Left renal cortex interstitium (tissue), 4 donors: ENCODE results near the gene PCYOX1L. TPM values are rescaled to one million over a fixed set of nuclear protein-coding genes. Genes with fewer than 3 reads are reported as not detected.
A peak's percentile ranks its signal among the peaks of the same experiment; 100 is the strongest.

Experiments used
- DNase-seq, 4 donors: peaks; one replicate each; pipeline ENCODE4 v3.0.0-alpha.2; 2013; ENCODE audit warnings: low read depth in 4 of 4, low spot score in 2 of 4, missing footprints in 1 of 4
- polyA plus RNA-seq, 4 donors: library from polyadenylated mRNA; unstranded; fragments of 120-200 nt; gene quantifications; one replicate each; pipeline ENCODE4 v1.2.1, GENCODE V29; 2013; ENCODE audit not compliant: insufficient read length in 4 of 4

The PCYOX1L gene
- polyA plus RNA-seq, 4 donors, result 16.6 to 19.8 (median 18.1) TPM

- DNase-seq, result no peak
Measured at GRCh38 chr5:149333711-149334443, 24.0 kb upstream of the PCYOX1L start.

- no peak for DNase-seq
Measured at GRCh38 chr5:149337736-149338135, 20.1 kb upstream of the PCYOX1L start.

GRCh38 chr5:149338364-149338763 is 19.5 kb upstream of the PCYOX1L start:
- DNase-seq, result no peak

DNA sequence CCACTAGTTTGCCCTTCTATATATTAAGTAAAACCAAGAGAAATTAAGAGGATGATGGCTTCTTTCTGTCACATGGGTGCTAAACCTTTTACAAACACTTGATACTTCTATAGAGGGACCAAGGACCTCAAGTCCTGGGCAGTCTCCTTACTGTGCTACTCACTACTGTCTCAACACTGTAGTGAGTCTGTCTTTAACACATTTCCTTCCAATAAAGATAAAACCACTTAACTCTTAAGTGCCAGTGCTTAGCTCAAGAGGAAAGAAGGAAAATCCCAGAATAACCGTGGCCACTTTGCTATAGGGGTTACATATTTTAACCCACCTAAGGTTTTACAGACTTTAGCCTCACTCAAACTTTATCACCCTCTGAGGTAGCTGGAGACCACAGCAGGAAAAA is 16.9 kb upstream of the PCYOX1L start:
- DNase-seq, result no peak

DNA sequence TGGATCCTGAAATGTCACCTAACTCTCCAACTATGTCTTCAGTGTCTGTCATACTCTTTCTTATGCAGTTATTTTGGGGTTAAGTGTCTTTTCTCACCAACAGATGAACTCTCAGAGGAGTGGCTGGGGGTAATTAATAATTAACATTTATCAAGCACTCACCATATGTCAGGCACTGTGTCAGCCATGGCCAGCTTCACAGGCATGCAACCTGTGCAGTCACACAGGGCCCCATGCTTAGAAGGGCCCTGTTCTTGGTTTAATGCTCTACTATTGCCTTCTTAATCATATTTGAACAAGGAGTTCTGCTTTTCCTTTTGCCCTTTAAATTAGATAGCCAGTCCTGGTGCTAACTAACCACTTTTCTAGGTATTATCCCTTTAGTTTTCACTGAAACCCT is 16.0 kb upstream of the PCYOX1L start:
- DNase-seq, result no peak

- DNase-seq, result no peak
Measured at GRCh38 chr5:149344151-149344550, 13.7 kb upstream of the PCYOX1L start.

DNA sequence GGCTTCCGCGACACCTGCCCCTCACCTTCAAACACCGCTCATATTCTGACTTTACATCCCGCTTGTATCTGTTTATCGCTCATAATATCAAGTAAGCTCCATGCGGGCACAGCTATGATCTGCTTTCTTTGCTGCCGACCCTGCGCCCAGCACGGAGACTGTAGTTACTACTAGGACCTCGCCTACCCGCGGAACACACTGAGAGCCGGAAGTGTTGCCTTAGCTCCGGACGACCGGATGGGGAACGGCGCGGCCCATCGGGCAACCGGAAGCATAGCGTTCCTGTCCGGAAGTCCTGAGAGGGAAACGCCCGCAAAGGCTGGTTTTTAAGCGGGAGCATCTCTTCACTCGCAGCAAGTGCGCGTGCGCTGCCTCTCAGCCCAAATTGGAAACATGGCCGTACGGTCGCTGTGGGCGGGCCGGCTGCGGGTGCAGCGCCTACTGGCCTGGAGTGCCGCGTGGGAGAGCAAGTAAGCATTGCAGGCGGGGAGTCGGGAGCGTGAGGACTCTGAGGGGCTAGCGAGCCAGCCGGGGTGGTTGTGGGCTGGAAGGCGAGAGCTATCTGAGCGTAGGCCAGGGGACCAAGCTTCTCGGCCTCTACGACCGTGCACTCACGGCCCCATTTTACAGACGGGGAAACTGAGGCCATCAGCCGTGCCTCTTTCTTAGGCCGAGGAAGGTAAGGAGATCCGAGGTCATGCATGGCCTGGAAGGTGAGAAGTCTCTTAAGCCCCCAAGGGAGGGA is 12.5 kb upstream of the PCYOX1L start, which contains the start of gene GRPEL2:
Gene GRPEL2 (plus strand): TSS at position 353 of the 745 bp plus-strand sequence. CDS start 41 bp downstream, at position 394.
- peak; percentile 83 to 93 (median 88) for DNase-seq

- DNase-seq, result no peak
Measured at GRCh38 chr5:149345892-149346222, 12.0 kb upstream of the PCYOX1L start.

DNA sequence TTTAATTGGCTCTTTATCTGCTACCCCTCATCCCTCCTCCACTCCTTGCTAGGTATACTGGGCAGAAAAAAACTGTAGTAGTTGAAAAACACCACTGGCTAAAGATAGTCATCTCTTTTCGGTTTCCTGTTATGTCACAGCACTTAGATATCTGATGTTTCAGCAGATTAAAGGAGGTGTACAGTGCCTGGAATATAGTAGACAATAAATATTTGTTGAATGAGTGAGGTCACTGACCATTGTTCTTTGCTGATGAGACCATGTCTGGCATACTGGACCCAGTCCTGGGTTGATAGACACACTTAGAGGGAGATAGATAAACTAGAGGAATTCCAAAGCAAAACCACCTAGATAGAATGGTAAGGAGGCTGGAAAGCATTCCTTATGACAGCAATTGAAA is 9.3 kb upstream of the PCYOX1L start:
- no peak for DNase-seq

- DNase-seq, result no peak
Measured at GRCh38 chr5:149349382-149349781, 8.5 kb upstream of the PCYOX1L start.

- no peak for DNase-seq
Measured at GRCh38 chr5:149352169-149352568, 5.7 kb upstream of the PCYOX1L start.

- DNase-seq, result no peak
Measured at GRCh38 chr5:149353911-149354310, 3.9 kb upstream of the PCYOX1L start.

DNA sequence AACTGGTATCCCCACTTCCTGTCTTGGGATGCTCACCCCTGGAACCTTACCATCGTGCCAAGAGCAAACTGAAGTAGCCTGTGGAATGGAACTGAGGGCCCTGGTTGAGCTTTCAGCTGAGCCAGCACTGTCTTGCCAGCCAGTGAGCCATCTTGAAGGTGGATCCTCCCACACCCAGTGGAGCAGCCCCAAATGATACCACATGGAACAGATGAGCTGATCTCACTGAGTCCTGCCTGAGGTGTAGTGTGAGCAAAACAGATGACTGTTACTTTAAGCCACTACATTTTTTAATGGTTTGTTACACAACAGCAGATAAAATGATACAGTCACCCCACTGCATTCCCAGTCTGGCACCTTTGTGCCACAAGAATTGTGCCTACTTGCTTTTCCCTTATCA is 2.2 kb upstream of the PCYOX1L start:
- DNase-seq, result no peak

DNA sequence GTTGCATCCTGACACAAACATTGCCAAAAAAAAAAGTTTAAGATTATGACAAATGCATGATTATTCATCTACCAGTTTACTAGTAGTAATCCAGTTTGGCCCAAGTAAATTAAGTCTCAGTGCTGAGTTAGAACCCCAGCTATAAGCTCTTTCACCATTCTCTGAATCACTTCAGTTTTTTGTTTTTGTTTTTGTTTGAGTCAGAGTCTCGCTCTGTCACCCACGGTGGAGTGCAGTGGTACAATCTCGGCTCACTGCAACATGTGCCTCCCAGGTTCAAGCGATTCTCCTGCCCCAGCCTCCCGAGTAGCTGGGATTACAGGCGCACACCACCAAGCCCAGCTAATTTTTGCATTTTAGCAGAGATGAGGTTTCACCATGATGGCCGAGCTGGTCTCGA is 1.5 kb upstream of the PCYOX1L start:
- no peak for DNase-seq

- no peak for DNase-seq
Measured at GRCh38 chr5:149358294-149358651, 427 bp downstream of the PCYOX1L start.

GRCh38 chr5:149358868-149359495 is 1.1 kb downstream of the PCYOX1L start:
- DNase-seq, result no peak

- DNase-seq, result no peak
Measured at GRCh38 chr5:149360272-149360671, 2.4 kb downstream of the PCYOX1L start.

DNA sequence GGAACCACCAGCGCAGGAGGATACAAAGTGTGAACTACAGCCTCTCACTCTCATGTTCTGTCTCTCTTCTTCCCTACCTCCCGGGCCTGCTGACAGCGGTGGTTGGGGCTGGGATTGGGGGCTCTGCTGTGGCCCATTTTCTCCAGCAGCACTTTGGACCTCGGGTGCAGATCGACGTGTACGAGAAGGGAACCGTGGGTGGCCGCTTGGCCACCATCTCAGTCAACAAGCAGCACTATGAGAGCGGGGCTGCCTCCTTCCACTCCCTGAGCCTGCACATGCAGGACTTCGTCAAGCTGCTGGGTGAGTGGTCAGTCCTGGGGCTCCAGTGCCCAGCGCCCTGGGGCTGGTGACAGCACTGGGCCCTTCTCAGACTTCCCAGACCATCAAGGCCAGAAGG is 4.7 kb downstream of the PCYOX1L start:
- no peak for DNase-seq

GRCh38 chr5:149363358-149363757 is 5.5 kb downstream of the PCYOX1L start:
- no peak for DNase-seq

DNA sequence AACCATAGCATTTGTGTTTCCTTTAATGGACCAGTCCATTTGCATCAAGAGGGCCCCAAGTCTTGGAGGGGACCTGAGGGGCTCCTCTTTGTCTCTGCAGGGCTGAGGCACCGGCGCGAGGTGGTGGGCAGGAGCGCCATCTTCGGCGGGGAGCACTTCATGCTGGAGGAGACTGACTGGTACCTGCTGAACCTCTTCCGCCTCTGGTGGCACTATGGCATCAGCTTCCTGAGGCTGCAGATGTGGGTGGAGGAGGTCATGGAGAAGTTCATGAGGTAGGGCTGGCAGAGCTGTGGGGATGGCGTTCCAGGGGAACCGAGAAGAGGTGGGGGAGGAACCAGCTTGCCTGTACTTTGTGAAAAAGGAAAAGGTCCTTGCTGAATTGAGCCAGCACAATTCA is 6.1 kb downstream of the PCYOX1L start:
- no peak for DNase-seq

- no peak for DNase-seq
Measured at GRCh38 chr5:149364719-149365118, 6.9 kb downstream of the PCYOX1L start.

DNA sequence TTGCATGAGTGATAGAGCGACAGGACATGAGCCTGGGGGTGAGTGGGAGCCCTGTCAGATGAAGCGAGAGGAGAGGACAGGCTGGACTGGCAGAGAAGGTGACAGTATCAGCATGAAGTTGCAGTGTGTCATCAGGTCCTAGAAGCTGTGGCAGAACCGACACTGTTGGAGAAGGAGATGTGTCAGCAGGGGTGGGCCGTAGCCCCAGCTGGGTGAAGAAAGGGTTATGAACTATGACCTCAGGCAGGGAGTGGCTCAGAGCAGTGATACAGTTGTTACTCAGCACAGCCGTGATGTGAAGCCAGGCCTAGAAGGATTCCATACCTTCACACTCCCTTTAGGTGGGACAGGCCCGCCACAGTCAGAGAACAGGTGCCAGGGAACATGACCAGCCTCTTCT is 7.6 kb downstream of the PCYOX1L start:
- DNase-seq, result no peak
